CD4-positive, alpha-beta T cell treated with Interleukin-21 for 1 hour (primary cell): Measurements from ENCODE around the gene PTGFRN.
A peak's percentile ranks its signal among the peaks of the same experiment; 100 is the strongest.
"Not testable (repeated sequence)": the region's sequence is repeated elsewhere in the genome, so short reads cannot be mapped to it uniquely, and the experiment has no call there.

ENCODE experiments used
- DNase-seq: peaks from one replicate; pipeline ENCODE4 v3.0.0-alpha.2; 2020

Gene PTGFRN

DNA sequence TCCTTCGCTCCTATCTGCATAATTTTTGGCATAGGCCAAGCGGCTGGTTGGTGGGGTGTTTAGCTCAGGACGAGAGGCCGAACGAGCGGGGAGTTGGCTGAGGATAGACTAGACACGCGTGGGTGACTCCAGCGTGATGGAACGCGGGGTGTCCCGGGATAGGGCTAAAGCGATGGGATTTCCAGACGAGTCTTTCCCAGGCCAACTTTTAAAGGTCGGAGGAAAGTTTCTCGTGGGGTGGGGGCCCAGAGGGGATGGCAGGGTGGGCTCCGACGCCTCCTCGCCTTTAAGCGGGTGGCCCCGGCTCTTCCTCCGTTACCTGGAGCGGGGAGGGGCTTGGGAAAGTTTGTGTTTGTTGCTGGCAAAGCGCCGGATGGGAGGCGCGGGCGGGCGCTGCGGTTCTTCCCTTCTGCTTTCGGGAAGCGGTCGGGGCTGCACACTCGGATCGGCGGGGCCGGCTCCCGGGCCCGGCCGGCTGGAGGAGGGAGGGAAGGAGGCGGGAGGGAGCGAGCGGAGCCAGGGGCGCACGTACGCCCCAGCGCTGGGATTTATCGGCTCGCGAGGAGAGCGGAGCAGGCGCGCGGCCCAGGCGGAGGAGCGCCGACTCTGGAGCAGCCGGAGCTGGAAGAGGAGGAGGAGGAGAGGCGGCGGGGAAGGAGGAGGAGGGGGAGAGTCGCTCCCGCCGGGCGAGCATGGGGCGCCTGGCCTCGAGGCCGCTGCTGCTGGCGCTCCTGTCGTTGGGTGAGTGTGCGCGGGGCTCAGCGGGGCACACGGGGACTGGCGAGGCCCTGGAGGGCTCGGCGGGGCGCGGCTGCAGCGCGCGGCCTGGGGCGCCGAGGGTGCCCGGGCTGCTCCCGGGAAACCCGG, at the start of gene PTGFRN:
PTGFRN (plus strand) TSS at position 405 of the 867 bp plus-strand sequence; CDS start at position 693, 288 bp downstream.
- DNase-seq, result no peak

DNA sequence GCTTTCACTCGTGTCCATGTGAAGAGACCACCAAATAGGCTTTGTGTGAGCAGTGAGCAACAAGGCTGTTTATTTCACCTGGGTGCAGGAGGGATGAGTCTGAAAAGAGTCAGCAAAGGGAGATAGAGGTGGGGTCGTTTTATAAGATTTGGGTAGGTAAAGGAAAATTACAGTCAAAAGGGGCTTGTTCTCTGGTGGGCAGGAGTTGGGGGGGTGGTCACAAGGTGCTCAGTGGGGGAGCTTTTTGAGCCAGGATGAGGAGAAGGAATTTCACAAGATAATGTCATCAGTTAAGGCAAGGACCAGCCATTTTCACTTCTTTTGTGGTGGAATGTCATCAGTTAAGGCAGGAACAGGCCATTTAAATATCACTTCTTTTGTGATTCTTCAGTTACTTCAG, 49.5 kb upstream of the PTGFRN start:
- DNase-seq, result not testable (repeated sequence)

DNA sequence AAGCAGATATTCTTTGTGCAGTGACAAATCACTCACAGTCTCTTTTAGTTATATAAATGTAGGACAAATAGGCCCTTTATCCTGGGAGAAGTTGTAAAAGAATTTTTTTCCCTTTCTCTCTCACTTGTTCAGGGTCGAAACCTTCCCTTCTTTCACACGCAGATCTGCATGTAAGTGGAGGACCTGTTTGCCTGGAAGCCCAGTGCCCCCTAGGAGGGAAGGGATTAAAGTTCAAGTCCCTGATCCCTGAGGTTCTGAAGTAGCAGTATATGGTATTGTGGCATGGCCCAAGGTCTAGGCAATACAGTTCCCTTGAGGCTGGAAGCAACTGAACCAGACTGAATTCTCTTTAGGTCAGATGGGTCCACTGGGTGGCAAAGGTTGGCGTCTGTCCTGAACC, 48.6 kb upstream of the PTGFRN start:
- no peak for DNase-seq

DNA sequence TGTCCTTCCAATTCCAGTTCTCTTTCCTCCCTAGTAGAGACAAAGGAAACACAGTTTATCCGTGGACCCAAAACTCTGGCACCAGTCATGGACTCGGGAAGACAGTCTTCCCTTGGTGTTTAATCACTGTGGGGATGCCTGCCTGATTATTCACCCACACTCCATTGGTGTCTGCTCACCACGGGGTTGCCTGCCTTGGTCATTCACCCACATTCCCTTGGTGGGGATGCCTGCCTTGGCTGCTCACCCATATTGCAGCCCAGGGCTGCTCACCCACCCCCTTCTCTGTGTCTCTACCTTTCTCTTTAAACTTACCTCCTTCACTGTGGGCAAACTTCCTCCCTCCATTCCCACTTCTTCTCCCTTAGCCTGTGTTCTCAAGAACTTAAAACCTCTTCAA, 46.7 kb upstream of the PTGFRN start:
- not testable (repeated sequence) for DNase-seq

DNA sequence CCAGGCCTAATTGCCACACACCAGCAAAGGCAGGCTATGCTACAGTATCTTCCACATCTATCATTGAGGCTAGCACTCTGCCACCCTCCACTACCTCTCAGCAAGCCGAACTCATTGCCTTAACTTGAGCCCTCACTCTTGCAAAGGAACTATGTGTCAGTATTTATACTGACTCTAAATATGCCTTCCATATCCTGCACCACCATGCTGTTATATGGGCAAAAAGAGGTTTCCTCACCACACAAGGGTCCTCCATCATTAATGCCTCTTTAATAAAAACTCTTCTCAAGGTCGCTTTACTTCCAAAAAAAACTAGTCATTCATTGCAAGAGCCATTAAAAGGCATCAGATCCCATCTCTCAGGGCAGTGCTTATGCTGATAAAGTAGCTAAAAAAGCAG, 43.2 kb upstream of the PTGFRN start:
- DNase-seq, result not testable (repeated sequence)

DNA sequence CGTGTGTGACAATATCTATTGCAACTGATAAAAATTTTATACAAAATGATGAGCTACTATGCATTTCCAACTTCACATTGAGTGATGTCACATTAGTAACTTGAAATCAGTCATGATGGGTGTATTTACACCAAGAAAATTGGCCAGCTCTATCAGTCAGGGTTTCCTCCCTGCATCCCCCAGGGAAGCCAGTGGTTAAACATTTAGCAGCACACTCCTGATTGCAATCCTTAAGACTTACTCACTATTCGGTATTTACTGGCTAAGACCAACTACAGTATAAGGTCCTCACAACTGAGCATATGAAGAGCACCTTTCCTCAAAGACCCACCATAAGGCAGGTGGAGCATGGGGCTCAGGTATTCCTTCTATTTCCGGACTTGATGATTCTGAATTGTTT, 41.3 kb upstream of the PTGFRN start:
- no peak for DNase-seq

DNA sequence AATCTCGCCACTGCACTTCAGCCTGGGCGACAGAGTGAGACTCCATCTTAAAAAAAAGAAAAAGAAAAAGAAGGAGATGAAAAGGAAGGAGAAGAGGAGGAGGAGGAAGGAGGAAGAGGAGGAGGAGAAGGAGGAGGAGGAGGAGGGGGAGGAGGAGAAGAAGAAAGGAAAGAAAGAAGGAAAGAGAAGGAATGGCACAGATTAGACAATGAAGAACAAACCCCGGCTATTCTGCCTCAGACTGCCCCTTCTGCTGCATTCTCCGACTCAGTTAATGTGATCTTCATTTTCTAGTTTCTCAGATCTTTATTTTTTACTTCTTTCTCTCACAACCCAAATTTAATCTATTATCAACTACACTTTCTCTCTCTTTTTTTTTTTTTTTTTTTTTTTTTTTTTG, 40.1 kb upstream of the PTGFRN start:
- DNase-seq, result no peak

DNA sequence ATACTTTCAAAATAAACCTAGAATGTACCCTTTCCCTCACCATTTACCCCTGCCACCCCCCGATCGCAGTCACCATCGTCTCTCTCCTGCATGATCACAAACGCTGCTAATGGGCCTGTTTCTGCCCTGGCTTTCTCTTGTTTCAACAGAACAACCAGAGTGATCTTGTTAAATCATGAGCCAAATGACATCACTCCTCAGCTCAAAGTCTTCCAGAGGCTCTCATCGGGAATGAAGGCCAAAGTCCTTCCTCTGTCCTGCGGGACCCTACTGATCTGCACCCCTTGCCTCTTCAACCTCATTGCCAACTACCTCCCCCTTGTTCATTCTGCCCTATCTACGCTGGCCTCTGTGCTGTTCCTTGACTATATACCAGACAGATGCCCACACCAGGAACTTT, 39.4 kb upstream of the PTGFRN start:
- DNase-seq, result no peak

DNA sequence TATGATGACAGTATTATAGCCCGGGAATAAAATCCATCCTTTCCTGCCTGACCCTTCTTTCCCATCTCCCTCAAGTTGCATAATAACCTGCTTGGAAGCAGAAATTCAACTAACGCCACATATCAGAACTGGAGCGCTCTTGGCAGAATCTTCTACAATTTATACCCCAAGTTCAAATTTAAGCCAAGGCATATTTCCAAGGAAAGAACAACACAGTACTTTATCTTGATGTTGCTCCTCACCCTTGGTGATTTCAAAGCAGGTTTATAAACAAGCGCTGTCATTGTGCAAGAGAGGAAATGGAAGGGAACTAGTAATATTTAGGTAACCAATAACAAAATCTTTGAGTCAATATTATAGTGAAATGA, 38.0 kb upstream of the PTGFRN start:
- DNase-seq, result no peak

DNA sequence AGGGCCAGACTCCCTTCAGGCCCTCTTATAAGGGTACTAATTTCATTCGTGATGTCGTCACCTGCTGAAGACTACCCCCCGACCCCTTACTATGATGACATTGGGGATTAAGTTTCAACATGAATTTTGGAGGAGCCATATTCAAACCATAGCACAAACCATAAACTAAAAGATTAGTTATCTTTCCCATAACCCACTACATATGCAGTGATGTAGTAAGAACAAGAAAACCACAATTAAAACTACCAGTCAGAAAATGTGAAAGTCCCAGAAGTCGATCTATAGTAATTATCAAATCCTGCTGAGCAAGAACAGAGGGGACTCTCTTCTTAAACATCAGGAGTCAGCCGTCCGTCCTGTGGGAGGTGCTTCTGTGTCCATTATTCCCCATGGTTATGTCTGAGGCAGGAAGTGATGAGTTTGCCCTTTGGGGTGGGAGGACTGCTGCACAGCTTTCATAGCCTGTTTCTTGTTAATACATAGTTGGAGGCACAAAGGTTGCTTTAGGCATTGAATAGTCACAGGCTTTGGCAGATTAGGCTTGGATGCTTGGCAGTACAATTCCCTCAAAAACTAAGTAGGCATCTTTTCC, 35.9 kb upstream of the PTGFRN start:
- DNase-seq, result no peak

DNA sequence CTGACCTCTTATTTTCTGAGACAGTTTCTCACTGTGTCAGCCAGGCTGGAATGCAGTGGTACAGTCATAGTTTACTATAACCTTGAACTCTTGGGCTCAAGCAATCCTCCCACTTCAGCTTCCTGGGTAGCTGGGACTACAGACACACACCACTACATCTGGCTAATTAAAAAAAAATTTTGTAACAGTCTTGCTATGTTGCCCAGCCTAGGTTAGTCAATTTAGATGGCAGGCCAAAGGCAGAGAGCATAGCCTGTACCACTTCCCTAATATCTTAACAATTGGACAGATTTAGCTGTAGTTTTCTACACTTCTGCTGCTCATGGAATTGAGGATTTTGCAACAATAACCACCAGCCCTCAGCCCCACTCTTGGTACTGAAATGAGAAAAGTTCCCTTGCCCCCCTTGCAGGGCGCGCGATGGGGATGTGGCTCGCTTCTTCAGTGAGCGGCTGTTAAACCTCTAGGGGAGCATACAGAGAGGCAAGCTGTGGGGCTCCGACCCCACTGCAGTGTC, 34.9 kb upstream of the PTGFRN start:
- no peak for DNase-seq

DNA sequence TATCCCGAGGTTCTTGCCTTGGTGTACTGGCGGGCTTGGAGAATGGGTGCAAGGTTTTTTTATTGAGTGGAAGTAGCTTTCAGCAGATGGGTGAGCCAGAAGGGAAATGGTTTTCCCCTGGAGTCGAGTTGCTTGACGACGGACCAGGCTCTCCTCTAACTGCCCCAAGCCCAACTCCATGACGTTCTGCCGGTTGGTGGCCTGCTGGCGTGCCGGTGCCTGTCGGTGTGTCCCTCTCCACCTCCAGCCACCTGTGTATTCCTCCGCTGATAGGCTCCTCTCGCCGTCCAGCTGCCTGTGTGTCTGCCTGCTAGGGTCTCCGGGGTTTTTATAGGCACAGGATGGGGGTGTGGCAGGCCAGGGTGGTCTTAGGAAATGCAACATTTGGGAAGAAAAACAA, 34.3 kb upstream of the PTGFRN start:
- DNase-seq, result no peak

DNA sequence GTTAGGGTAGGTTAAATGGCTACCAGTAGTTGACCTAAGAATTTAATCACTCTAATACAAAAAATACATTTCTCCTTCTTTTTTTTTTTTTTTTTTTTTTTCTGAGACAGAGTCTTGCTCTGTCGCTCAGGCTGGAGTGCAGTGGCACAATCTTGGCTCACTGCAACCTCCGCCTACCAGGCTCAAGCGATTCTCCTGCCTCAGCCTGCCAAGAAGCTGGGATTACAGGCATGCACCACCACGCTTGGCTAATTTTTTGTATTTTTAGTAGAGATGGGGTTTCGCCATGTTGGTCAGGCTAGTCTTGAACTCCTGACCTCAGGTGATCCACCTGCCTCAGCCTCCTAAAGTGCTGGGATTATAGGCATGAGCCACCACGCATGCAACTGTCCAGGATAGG, 33.8 kb upstream of the PTGFRN start:
- DNase-seq, result not testable (repeated sequence)

DNA sequence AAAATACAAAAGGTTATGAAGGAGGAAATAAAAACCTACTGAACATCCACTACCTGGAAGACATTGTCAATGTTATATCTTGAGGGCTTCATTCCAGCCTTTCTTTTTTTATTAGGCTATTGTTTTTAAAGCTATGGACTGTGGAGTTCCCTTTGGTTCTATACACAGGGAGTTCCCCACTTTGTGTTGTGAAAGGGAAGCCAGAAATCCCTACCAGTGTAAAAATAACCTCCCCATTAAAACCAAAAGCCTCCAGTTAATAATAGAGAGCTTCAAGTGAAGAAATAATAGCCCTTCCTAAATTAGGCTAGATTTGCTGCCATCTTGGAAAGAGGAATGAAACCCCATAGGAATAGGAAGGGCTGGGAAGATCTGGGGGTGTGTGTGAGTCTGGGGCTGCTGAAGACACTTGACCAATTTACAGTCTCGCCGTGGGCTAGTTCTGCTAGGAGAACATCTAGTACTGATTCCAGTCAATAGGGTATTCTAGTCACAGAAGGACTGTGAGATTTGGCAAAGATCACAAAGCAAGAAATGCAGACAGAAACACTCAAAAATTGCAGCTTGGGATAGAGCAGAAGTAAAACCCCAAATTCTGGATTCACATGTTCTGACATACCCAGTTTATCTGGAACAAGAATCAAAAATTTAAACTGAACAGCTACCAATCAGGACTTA, 32.4 kb upstream of the PTGFRN start:
- no peak for DNase-seq

DNA sequence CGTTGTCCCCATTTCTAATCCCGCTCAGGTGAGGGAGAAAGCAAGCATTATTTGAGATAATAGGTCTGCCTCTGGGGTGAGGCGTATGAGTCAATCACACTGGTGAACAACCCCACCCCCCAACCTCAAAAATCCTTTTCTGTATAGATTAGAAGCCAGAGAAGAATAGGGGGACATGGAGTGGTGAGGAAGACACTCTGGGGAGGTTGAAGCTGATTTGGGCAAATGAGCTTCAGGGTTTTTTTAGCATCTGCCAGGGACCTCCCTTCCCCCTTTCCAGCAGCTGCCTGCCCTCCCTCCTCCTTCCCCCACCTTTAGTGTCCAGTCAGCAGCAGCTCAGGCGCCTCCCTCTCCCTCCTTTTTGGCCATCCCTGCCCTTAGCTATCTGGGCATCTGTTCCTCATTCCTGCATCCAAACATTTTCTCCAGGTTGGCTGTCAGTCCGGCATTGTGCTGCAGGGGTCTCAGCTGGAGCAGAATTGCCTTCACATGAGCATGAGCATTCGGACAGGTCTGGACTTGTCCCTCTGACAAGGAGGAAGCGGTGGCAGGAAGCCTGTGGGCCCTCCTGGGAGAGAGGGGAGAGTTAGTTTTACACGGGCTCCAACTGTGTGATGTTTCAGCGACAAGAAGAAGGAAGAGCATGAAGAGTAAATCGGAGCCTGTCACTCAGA, 30.8 kb upstream of the PTGFRN start:
- peak; percentile 17 for DNase-seq

DNA sequence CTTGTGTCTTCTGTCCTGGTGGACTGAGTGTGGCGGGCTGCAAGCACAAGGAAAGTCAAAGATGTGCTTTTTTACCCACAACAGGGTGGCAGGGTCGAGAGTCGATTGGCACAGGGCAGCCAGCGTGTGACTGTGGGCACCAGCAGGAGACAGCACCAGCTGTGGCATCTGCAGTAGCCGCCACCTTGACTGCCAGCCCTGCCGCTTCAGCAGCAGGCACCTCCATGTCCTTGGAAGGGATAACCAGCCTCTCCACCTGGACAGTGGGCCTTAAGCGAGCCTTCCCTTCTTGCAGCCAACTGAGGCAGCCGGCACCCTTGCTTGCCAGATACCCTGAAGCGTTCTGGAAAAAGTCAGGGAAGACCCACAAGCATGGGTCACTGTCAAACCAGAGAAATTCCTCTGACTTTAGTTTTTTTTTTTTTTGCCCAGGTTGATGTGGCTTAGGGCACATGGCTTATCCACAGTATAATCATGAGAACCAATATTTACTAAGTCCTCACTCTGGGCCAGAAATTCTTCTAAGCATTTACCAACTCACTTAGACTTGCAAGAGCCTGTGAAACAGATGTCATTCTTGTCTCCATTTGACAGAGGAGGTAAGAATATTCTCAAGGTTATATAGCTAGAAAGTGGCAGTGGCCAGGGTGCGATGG, 30.1 kb upstream of the PTGFRN start:
- DNase-seq, result no peak

DNA sequence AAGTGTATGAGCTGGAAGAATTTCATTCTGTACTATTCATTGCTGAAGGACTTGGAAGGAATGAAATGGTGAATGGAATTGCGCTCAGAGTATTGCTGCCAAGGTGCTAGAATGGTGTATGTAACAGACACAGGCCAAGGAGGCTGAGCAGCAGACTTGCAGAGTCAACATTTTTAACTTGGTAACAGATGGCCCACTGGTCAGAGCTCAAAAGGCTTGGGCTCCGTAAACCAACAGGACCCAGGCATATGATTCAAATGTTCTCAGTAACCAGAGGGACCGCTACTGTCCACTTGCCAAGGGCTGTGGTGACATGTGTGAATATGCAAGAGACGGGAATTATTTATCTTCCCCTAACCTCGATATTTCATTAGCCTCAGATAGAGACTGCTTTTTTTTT, 28.8 kb upstream of the PTGFRN start:
- no peak for DNase-seq

DNA sequence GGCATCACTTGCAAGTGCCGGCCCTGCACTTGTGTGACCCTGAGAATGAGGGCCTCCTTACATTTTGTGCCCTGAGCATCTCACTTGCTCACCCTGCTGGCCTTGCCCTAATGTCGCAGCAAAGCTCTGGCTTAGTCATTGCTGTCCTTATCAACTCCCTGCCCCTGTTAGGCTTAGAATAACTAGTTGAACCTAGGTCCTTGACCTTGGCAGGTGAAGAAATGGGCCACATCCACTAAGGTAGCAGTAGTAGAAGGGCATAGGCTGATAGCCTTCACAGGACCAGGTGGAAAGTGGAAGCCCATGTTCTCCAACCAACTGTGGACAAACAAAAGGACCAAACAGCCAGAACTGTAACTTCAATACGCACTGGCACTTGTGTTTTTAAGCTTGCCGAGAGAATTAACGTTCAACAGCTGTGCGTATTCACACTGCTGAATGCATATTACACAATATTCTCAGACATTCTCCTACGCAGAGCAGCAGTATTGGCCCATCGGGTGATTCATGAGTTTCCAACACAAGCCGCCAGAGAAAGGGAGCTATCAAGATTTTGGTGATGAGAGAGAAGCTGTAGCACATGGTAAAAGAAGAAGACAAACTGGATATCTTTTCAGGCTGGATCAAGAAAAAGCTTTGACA, 27.7 kb upstream of the PTGFRN start:
- peak; percentile 31 for DNase-seq

DNA sequence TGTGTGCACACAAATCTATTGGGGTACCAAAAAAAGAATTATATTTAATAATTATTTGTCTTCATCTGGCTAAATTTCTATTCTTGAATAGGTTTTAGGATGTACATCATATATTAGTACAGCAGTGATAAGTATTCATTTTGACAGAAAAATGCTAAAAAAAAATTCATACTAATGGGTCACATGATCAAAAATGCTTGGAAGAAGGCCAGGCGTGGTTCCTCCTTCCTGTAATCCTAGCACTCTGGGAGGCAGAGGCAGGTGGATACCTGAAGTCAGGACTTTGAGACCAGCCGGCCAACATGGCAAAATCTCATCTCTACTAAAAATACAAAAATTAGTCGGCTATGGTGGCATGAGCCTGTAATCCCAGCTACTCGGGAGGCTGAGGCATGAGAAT, 26.9 kb upstream of the PTGFRN start:
- no peak for DNase-seq

DNA sequence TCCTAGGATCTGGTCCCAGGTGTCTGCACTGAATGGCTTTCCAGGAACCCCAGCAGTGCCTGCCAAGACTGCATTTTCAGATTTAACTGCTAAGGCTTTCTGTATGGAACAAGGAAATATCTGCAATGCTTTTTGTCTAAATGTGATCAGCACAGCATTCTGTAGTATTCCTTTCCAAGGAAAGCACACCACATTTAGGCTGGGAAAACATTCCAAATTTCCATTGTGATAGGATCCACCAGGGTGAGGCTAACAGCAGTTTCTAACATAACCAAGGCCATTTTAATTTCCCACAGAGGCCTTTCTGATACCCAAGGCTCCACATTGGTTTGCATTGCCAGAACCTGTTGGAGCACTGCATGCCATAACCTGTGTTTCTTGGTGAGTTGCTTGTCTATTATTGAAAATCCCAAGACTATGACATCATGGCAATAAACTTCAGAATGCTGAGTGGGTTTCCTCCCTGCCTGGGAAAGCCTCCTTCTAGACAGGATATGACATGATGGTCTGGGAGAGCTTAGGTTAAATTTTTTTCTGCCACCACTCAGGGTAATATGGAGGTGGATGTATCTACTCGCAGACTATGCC, 23.3 kb upstream of the PTGFRN start:
- no peak for DNase-seq

DNA sequence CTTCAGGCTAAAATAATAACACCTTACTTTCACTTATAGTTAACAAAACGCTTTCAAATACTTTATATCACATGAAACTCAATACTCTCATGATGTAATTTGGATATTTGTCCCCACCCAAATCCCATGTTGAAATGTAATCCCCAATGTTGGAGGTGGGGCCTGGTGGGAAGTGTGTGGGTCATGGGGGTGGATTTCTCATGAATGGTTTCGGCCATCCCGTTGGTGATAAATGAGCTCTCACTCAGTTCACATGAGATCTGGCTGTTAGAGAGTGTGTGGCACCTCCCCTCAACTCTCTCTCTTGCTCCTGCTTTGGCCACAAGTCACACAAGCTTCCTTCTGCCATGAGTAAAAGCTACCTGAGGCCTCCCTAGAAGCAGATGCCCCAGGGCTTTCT, 22.5 kb upstream of the PTGFRN start:
- DNase-seq, result no peak

DNA sequence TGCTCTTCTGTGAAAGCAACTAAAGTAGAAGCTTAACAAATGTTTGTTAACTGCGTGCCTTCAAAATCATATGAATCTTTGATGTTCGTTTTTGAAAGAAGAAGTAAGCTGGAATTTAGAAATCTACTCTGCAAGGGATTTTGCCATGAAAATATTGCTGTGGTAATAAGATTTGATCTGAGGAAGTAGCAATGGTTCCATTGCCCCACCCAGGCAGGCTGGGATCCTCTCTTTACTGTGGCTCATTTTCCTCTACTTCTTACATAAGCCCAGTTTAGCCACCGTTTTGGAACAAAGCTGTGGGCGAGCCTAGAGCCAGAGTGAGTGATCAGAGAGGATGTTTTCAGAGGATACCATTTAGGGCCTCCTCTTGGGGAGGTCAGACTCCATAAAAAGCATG, 20.3 kb upstream of the PTGFRN start:
- DNase-seq, result no peak
